ENCODE data around the gene ZNF467.
A peak's percentile ranks its signal among the peaks of the same experiment; 100 is the strongest.

The ZNF467 gene

GRCh38 chr7:149759093-149759860, 14.1 kb downstream of the ZNF467 start:
- Mint-ChIP-seq H3K9me3 (peaks cover 3% of the 10 kb centered on the region), H3K27ac (no peak overlapping the region), H3K27me3 (no peaks in the 10 kb centered on the region), H3K4me3 (no peak overlapping the region), H3K36me3 (no peaks in the 10 kb centered on the region), H3K4me1 (no peaks in the 10 kb centered on the region)
- ATAC-seq = no peak

GRCh38 chr7:149753375-149754233, 19.8 kb downstream of the ZNF467 start:
- Mint-ChIP-seq H3K4me3 (no peak overlapping the region), H3K36me3 (no peaks in the 10 kb centered on the region), H3K27me3 (peaks cover 18% of the 10 kb centered on the region), H3K27ac (no peak overlapping the region), H3K4me1 (no peaks in the 10 kb centered on the region), H3K9me3 (peaks cover 6% of the 10 kb centered on the region)
- ATAC-seq = no peak

GRCh38 chr7:149752646-149753045, 20.7 kb downstream of the ZNF467 start:
- ATAC-seq = no peak
- H3K4me1 Mint-ChIP-seq = no peaks in the 10 kb centered on the region
- no peaks in the 10 kb centered on the region for H3K36me3 Mint-ChIP-seq
- no peak overlapping the region for H3K4me3 Mint-ChIP-seq
- no peak overlapping the region for H3K27ac Mint-ChIP-seq
- H3K27me3 Mint-ChIP-seq = peaks cover 18% of the 10 kb centered on the region
- peaks cover 6% of the 10 kb centered on the region for H3K9me3 Mint-ChIP-seq

GRCh38 chr7:149751043-149751775, 22.2 kb downstream of the ZNF467 start:
- peaks cover 2% of the 10 kb centered on the region for H3K9me3 Mint-ChIP-seq
- H3K27ac Mint-ChIP-seq = no peak overlapping the region
- H3K4me1 Mint-ChIP-seq = no peaks in the 10 kb centered on the region
- ATAC-seq = peak; percentile 17
- H3K27me3 Mint-ChIP-seq = peaks cover 18% of the 10 kb centered on the region
- no peaks in the 10 kb centered on the region for H3K36me3 Mint-ChIP-seq
- no peak overlapping the region for H3K4me3 Mint-ChIP-seq

- H3K27ac Mint-ChIP-seq = no peak overlapping the region
- H3K9me3 Mint-ChIP-seq = peaks cover 2% of the 10 kb centered on the region
- ATAC-seq = no peak
- H3K27me3 Mint-ChIP-seq = peaks cover 25% of the 10 kb centered on the region
- H3K36me3 Mint-ChIP-seq = no peaks in the 10 kb centered on the region
- no peak overlapping the region for H3K4me3 Mint-ChIP-seq
- no peaks in the 10 kb centered on the region for H3K4me1 Mint-ChIP-seq
Measured at GRCh38 chr7:149750122-149750845, 23.1 kb downstream of the ZNF467 start.

- no peaks in the 10 kb centered on the region for H3K36me3 Mint-ChIP-seq
- H3K27me3 Mint-ChIP-seq = peaks cover 31% of the 10 kb centered on the region
- ATAC-seq = no peak
- no peaks in the 10 kb centered on the region for H3K4me1 Mint-ChIP-seq
- no peak overlapping the region for H3K4me3 Mint-ChIP-seq
- H3K9me3 Mint-ChIP-seq = peaks cover 2% of the 10 kb centered on the region
- H3K27ac Mint-ChIP-seq = no peak overlapping the region
Measured at GRCh38 chr7:149748076-149748874, 25.1 kb downstream of the ZNF467 start.

GRCh38 chr7:149743476-149744255, 29.7 kb downstream of the ZNF467 start:
- Mint-ChIP-seq H3K9me3 (no peaks in the 10 kb centered on the region), H3K4me1 (peaks cover 11% of the 10 kb centered on the region), H3K27ac (no peak overlapping the region), H3K36me3 (no peaks in the 10 kb centered on the region), H3K4me3 (no peak overlapping the region), H3K27me3 (peaks cover 41% of the 10 kb centered on the region)
- no peak for ATAC-seq

GRCh38 chr7:149742075-149742701, 31.2 kb downstream of the ZNF467 start:
- Mint-ChIP-seq H3K36me3 (no peaks in the 10 kb centered on the region), H3K4me1 (peaks cover 11% of the 10 kb centered on the region), H3K27me3 (peaks cover 41% of the 10 kb centered on the region), H3K4me3 (peak overlapping the region; percentile 84), H3K27ac (peak overlapping the region; percentile 82), H3K9me3 (no peaks in the 10 kb centered on the region)
- ATAC-seq = peak; percentile 74

- Mint-ChIP-seq H3K27me3 (peaks cover 41% of the 10 kb centered on the region), H3K4me3 (peak overlapping the region; percentile 84)
- no peak for ATAC-seq
Measured at GRCh38 chr7:149741629-149742028, 31.8 kb downstream of the ZNF467 start.

GRCh38 chr7:149736478-149737360, 36.7 kb downstream of the ZNF467 start:
- Mint-ChIP-seq H3K4me3 (no peak overlapping the region), H3K9me3 (no peaks in the 10 kb centered on the region), H3K36me3 (peaks cover 11% of the 10 kb centered on the region), H3K27me3 (peaks cover 12% of the 10 kb centered on the region), H3K27ac (no peak overlapping the region), H3K4me1 (peaks cover 17% of the 10 kb centered on the region)
- ATAC-seq = no peak

More at GRCh38 chr7:149741629-149742028, 31.8 kb downstream of the ZNF467 start:
- H3K4me1 Mint-ChIP-seq = peaks cover 11% of the 10 kb centered on the region
- H3K9me3 Mint-ChIP-seq = no peaks in the 10 kb centered on the region
- no peaks in the 10 kb centered on the region for H3K36me3 Mint-ChIP-seq
- H3K27ac Mint-ChIP-seq = peak overlapping the region; percentile 82

GRCh38 chr7:149735779-149736477, 37.5 kb downstream of the ZNF467 start:
- Mint-ChIP-seq H3K9me3 (no peaks in the 10 kb centered on the region), H3K4me3 (no peak overlapping the region), H3K4me1 (peaks cover 15% of the 10 kb centered on the region), H3K27ac (no peak overlapping the region), H3K36me3 (peaks cover 14% of the 10 kb centered on the region), H3K27me3 (peaks cover 11% of the 10 kb centered on the region)
- ATAC-seq = no peak

- peaks cover 9% of the 10 kb centered on the region for H3K27me3 Mint-ChIP-seq
- no peak overlapping the region for H3K27ac Mint-ChIP-seq
- H3K9me3 Mint-ChIP-seq = no peaks in the 10 kb centered on the region
- ATAC-seq = no peak
- H3K4me3 Mint-ChIP-seq = no peak overlapping the region
- peaks cover 21% of the 10 kb centered on the region for H3K36me3 Mint-ChIP-seq
- H3K4me1 Mint-ChIP-seq = peaks cover 15% of the 10 kb centered on the region
Measured at GRCh38 chr7:149735181-149735602, 38.2 kb downstream of the ZNF467 start.

Measured in stimulated activated memory B cell treated with anti-CD40 and anti-IgM and Interleukin-4, amounts not matched to agents 10 μg/mL and 1 μg/mL and 100 μg/mL, for 72 hours (primary cell).